AG09309 (cell line): ENCODE results near the gene NWD2.

ENCODE experiments used
- DNase-seq: peaks from one replicate; pipeline ENCODE4 v3.0.0-alpha.2; 2010; ENCODE audit warnings: low read depth
- H3K4me3 ChIP-seq: 2 replicates; pipeline ENCODE4 v1.5.1; 2011; ENCODE audit warnings: mild to moderate bottlenecking, low read depth, low read length, moderate library complexity; ENCODE audit not compliant: control insufficient read depth
- TF ChIP-seq, protein P1 (sequence below): IDR thresholded peaks from 2 replicates; pipeline ENCODE4 v1.5.1; 2011; ENCODE audit warnings: mild to moderate bottlenecking, low read depth, low read length, inconsistent platforms; ENCODE audit not compliant: insufficient read depth, control insufficient read depth; ENCODE audit errors: missing control alignments

NWD2 gene

DNA sequence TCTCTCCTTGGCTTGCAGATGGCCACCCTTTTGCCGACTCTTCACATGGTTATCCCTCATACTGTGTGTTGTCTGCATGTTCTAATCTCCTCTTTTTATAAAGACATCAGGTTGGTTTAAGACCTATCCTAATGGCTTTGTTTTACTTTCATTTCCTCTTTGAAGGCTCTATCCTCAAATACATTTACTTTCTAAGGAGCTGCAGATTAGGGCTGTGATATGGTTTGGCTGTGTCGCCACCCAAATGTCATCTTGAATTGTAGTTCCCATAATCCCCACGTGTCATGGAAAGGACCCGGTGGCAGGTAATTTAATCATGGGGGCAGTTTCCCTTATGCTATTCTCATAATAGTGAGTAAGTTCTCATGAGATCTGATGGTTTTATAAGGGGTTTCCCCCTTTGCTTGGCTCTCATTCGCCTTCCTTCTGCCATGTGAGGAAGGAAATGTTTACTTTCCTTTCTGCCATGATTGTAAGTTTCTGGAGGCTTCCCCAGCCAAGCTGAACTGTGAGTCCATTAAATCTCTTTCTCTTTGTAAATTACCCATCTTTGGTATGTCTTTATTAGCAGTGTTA, 237.1 kb downstream of the NWD2 start:
- H3K4me3 ChIP-seq, result no peak overlapping the region
- TF ChIP-seq, protein P1, sequence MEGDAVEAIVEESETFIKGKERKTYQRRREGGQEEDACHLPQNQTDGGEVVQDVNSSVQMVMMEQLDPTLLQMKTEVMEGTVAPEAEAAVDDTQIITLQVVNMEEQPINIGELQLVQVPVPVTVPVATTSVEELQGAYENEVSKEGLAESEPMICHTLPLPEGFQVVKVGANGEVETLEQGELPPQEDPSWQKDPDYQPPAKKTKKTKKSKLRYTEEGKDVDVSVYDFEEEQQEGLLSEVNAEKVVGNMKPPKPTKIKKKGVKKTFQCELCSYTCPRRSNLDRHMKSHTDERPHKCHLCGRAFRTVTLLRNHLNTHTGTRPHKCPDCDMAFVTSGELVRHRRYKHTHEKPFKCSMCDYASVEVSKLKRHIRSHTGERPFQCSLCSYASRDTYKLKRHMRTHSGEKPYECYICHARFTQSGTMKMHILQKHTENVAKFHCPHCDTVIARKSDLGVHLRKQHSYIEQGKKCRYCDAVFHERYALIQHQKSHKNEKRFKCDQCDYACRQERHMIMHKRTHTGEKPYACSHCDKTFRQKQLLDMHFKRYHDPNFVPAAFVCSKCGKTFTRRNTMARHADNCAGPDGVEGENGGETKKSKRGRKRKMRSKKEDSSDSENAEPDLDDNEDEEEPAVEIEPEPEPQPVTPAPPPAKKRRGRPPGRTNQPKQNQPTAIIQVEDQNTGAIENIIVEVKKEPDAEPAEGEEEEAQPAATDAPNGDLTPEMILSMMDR, result no peak
- DNase-seq, result no peak

DNA sequence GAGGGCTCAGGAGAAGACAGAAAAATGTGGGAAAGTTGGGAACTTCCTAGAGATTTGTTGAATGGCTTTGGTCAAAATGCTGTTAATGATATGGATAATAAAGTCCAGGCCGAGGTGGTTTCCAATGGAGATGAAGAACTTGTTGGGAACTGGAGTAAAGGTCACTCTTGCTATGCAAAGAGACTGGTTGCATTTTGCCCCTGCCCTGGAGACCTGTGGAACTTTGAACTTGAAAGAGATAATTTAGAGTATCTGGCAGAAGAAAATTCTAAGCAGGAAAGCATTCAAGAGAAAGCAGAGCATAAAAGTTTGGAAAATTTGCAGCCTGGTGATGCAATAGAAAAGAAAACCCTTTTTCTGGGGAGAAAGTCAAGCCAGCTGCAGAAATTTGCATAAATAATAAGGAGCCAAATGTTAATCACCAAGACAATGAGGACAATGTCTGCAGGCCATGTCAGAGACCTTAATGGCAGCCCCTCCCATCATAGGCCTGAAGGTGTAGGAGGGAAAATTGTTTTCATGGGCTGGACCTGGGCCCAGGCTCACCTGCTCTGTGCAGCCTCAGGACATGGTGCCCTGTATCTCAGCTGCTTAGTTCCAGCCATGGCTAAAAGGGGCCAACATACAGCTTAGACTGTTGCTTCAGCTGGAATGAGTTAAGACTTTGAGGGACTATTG, 237.8 kb downstream of the NWD2 start:
- no peak overlapping the region for H3K4me3 ChIP-seq
- no peak for DNase-seq
- TF ChIP-seq, protein P1, result no peak

DNA sequence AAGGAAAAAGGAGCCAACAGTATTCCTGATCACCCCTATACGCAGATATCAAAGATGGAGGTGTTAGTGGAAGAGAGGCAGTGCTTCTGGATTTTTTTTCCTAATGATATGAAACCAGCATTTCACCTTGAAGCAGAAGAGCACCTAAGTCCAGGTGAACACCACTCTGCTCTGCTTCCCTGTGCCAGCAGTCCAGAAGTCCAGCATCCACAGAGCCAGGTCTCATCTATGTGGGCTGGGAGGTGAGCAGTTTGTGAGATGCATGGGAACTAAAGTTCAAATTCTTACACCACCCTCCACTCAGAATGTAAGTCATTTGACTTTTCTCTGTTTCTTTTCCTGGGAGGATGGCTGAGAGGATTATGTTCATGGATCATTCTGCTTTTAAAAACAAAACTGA, 239.1 kb downstream of the NWD2 start:
- TF ChIP-seq, protein P1, result no peak
- DNase-seq, result no peak
- H3K4me3 ChIP-seq, result no peak overlapping the region

DNA sequence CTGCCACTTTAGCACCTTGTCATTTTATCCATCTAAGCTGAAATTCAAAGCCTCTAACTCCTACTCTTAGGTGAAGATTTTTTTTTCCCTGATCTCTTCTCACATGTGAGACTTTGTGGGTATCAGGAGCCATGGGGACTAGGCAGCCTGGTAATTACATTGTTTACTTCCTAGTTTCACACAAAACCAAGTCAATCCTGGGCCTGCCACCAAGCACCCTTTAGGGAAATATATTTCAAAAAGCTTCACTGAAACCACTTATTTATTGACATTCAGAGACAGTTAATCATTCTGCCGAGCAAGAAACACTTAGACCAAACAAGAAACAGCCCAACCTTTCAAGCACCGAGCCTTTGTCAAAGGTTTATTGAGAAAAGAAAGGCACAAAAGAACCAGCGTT, 241.6 kb downstream of the NWD2 start:
- DNase-seq, result no peak
- TF ChIP-seq, protein P1, result no peak
- no peak overlapping the region for H3K4me3 ChIP-seq

DNA sequence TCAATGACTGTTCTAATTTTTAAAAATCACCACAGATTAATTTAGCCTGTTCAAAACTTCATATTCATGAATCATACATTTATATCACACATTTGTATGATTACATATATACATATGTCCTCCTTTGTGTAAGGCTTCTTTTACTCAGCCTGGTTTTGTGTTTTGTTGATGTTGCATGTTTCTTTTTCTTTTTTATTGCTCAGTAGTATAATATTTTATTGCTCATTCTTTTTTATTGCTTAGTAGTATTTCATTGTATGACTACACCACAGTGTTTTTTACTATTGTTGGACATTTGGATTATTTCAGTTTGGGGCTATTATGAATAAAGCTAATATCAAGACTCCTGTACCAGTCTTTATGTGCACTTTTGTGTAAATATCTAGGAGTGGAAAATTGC, 243.1 kb downstream of the NWD2 start:
- no peak overlapping the region for H3K4me3 ChIP-seq
- TF ChIP-seq, protein P1, result no peak

DNA sequence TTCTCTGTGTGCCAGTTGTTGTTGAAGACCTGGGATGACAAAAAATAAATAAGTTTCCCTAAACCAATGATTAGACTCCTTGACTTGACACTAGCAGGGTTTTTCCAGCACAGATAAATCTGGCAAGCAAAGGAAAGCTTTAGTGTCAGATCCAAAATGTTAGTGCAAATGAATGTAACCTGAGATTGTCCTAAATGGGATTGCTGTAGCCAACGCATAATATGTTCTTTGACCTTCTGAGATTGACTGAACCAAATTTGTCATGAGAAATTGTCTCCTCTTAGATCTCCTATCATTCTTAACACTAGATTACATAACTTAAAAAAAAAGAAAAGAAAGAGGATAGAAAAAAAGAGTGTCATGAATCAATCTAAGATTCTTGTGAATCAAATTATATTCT, 245.2 kb downstream of the NWD2 start:
- TF ChIP-seq, protein P1, result no peak
- no peak overlapping the region for H3K4me3 ChIP-seq
- no peak for DNase-seq

More for the DNA sequence above, 243.1 kb downstream of the NWD2 start:
- DNase-seq, result no peak
